HCT116 (cell line): ENCODE measurements around the gene APCDD1L. TPM values are rescaled to one million over a fixed set of nuclear protein-coding genes. Genes with fewer than 3 reads are reported as not detected.

ENCODE experiments used
- ATAC-seq: fragments of 200-7000 bp; cut with Tn5 transposase; 2 replicates; pipeline ENCODE4 v1.9.1; 2020; ENCODE audit warnings: mild to moderate bottlenecking, moderate library complexity
- BruUV-seq: library from RNA; stranded (reverse); fragments of 400-500 nt; replicated peaks from 2 replicates; lab custom pipeline; 2021; lab: Mats Ljungman, UMichigan
- CTCF ChIA-PET: fragments of 300-600 bp; sonication (Branson Sonifier 250); formaldehyde crosslinking; loops from one replicate; lab custom pipeline; 2021; ENCODE audit warnings: antibody characterized with exemption; lab: Charles Lee
- POLR2A ChIA-PET: fragments of 300-600, 350-600 bp; sonication (Branson Sonifier 250); formaldehyde crosslinking; loops from one replicate; lab custom pipeline; 2021; ENCODE audit warnings: antibody characterized with exemption; lab: Charles Lee
- RAD21 ChIA-PET, 2 experiments: fragments of 300-600 bp; sonication (Branson Sonifier 250); formaldehyde crosslinking; loops; one replicate each; lab custom pipeline; 2023; ENCODE audit warnings: low total read pairs in 2 of 2; ENCODE audit not compliant: uncharacterized antibody in 2 of 2, unreplicated experiment in 2 of 2, low non-redundant PET in 1 of 2; lab: Charles Lee
- DNase-seq: peaks from one replicate; pipeline ENCODE4 v3.0.0-alpha.2; 2010; ENCODE audit warnings: low read depth, low spot score
- H2AFZ ChIP-seq: fragments of 200-600 bp; shearing (Covaris generic), sonication (generic); 2 replicates; pipeline ENCODE4 v1.6.1; 2017; ENCODE audit warnings: low read depth, mixed run types, mixed read lengths, antibody characterized with exemption, low read length; ENCODE audit not compliant: poor library complexity, severe bottlenecking
- H3K27ac ChIP-seq: 2 replicates; pipeline ENCODE4 v1.5.1; 2012; ENCODE audit warnings: low read depth, low read length
- H3K27me3 ChIP-seq: fragments of 200-600 bp; sonication (generic); 2 replicates; pipeline ENCODE4 v1.6.1; 2016; ENCODE audit warnings: mixed run types, low read length, mixed read lengths; ENCODE audit not compliant: insufficient read depth
- H3K36me3 ChIP-seq, 2 experiments: fragments of 200-500 bp in 1 of 2; fragments of 200-600 bp in 1 of 2; sonication (Bioruptor generic) in 1 of 2; sonication (generic) in 1 of 2; 2 replicates each; pipeline versions ENCODE4 v1.5.1 to v1.6.1; 2014 to 2016; ENCODE audit warnings: low read length in 2 of 2, inconsistent platforms in 1 of 2, mixed read lengths in 1 of 2, mixed run types in 1 of 2; ENCODE audit not compliant: insufficient read depth in 2 of 2, control insufficient read depth in 1 of 2
- H3K4me1 ChIP-seq, 2 experiments: fragments of 200-600 bp in 1 of 2; sonication (generic) in 1 of 2; 2 replicates each; pipeline versions ENCODE4 v1.5.1 to v1.6.1; 2012 to 2017; ENCODE audit warnings: low read length in 2 of 2, inconsistent platforms in 1 of 2, mild to moderate bottlenecking in 1 of 2, mixed read lengths in 1 of 2, mixed run types in 1 of 2, moderate library complexity in 1 of 2; ENCODE audit not compliant: insufficient read depth in 2 of 2, control insufficient read depth in 1 of 2
- H3K4me2 ChIP-seq: fragments of 200-600 bp; sonication (generic); 2 replicates; pipeline ENCODE4 v1.6.1; 2017; ENCODE audit warnings: mixed run types, low read length, mixed read lengths
- H3K4me3 ChIP-seq, 2 experiments: fragments of 200-600 bp in 1 of 2; sonication (generic) in 1 of 2; replicated peaks in 1 of 2; 2 replicates each; pipeline ENCODE4 v1.5.1; 2011 to 2016; ENCODE audit warnings: low read length in 2 of 2, control low read depth in 1 of 2, low read depth in 1 of 2, mild to moderate bottlenecking in 1 of 2, mixed read lengths in 1 of 2, mixed run types in 1 of 2
- H3K79me2 ChIP-seq: fragments of 200-600 bp; sonication (generic); 2 replicates; pipeline ENCODE4 v1.6.1; 2017; ENCODE audit warnings: mild to moderate bottlenecking, mixed run types, low read length, moderate library complexity, mixed read lengths; ENCODE audit not compliant: insufficient read depth
- H3K9ac ChIP-seq: fragments of 200-600 bp; sonication (generic); 2 replicates; pipeline ENCODE4 v1.6.1; 2016; ENCODE audit warnings: low read length, mixed read lengths
- H3K9me2 ChIP-seq: fragments of 200-600 bp; sonication (generic), shearing (Covaris generic); 2 replicates; pipeline ENCODE4 v1.6.1; 2017; ENCODE audit warnings: mixed run types, mild to moderate bottlenecking, moderate library complexity; ENCODE audit not compliant: insufficient read depth
- H3K9me3 ChIP-seq, 2 experiments: fragments of 200-500 bp in 1 of 2; fragments of 200-600 bp in 1 of 2; sonication (Bioruptor generic) in 1 of 2; sonication (generic) in 1 of 2; 2 replicates each; pipeline ENCODE4 v1.6.1; 2014 to 2017; ENCODE audit warnings: low read length in 2 of 2, mixed read lengths in 2 of 2, inconsistent platforms in 1 of 2, low read depth in 1 of 2, mild to moderate bottlenecking in 1 of 2, mixed run types in 1 of 2, moderate library complexity in 1 of 2; ENCODE audit not compliant: control insufficient read depth in 1 of 2, insufficient read depth in 1 of 2
- H4K20me1 ChIP-seq: fragments of 200-600 bp; sonication (generic), shearing (Covaris generic); 2 replicates; pipeline ENCODE4 v1.6.1; 2017; ENCODE audit warnings: mixed run types, mild to moderate bottlenecking, moderate library complexity; ENCODE audit not compliant: insufficient read depth
- CBX3 ChIP-seq: IDR thresholded peaks from 2 replicates; pipeline ENCODE4 v1.6.1; 2012; ENCODE audit warnings: low read depth
- CEBPB ChIP-seq: IDR thresholded peaks from 2 replicates; pipeline ENCODE4 v1.6.1; 2012; ENCODE audit warnings: low read depth
- ELF1 ChIP-seq: IDR thresholded peaks from 2 replicates; pipeline ENCODE4 v1.6.1; 2012; ENCODE audit warnings: low read depth, borderline replicate concordance
- RAD21 ChIP-seq: IDR thresholded peaks from 2 replicates; pipeline ENCODE4 v1.6.1; 2012; ENCODE audit warnings: low read depth, mild to moderate bottlenecking
- REST ChIP-seq: IDR thresholded peaks from 2 replicates; pipeline ENCODE4 v1.6.1; 2012; ENCODE audit warnings: low read depth
- ZFX ChIP-seq: fragments of 450-650 bp; IDR thresholded peaks from 2 replicates; pipeline ENCODE4 v1.6.1; 2017
- intact Hi-C: fragments of 100-400 bp; cut with micrococcal nuclease; formaldehyde crosslinking; loops from 2 replicates; pipeline ENCODE4 v1.10.0; 2022
- total RNA-seq: library from RNA; stranded (reverse); gene quantifications from one replicate; pipeline ENCODE4 v1.2.1, GENCODE V29; 2021; ENCODE audit not compliant: unreplicated experiment

Gene APCDD1L
- total RNA-seq, 1 experiment from 2014 or later = not detected

- TF ChIP-seq REST = no peak
- no peak for TF ChIP-seq ELF1
- no peak for TF ChIP-seq RAD21
- no peak for TF ChIP-seq CEBPB
- no peak for TF ChIP-seq CBX3
- TF ChIP-seq ZFX = no peak
- TF ChIP-seq, all 23 proteins: peak for 0
These were observed 54.1 kb downstream of the APCDD1L start (continued) for GRCh38 chr20:58461104-58461503.

GRCh38 chr20:58459058-58459750 lies 56.0 kb downstream of the APCDD1L start:
- no TSS peak for BruUV-seq
- Histone ChIP-seq H3K9ac (no peak overlapping the region), H3K27ac (no peak overlapping the region), H3K9me3 (no peaks in the 10 kb centered on the region; a peak in 1 of 4 replicates), H2AFZ (no peak overlapping the region), H3K36me3 (0 out of 4 replicates have a peak, but pooled peaks cover 0 to 4% of the 10 kb centered on the region in 2 experiments), H4K20me1 (no peaks in the 10 kb centered on the region), H3K4me2 (no peak overlapping the region), H3K4me1 (no peaks in the 10 kb centered on the region), H3K79me2 (no peaks in the 10 kb centered on the region), H3K27me3 (no peaks in the 10 kb centered on the region), H3K9me2 (no peaks in the 10 kb centered on the region), H3K4me3 (no peak overlapping the region)
- TF ChIP-seq ZFX = no peak
- ChIA-PET CTCF (no interaction called here), RAD21 (no interaction called here), POLR2A (no interaction called here)
- intact Hi-C loops = no loop called here
- DNase-seq (no peak), ATAC-seq (no peak)
